HepG2 (cell line): ENCODE results near the gene ZSCAN20.

Experiments
- CEBPG ChIP-seq: IDR thresholded peaks from 2 replicates; pipeline ENCODE4 v1.6.1; 2016
- CTCF ChIP-seq: sonication (generic); formaldehyde crosslinking; IDR thresholded peaks from 2 replicates; pipeline ENCODE4 v1.5.0; 2020; ENCODE audit warnings: mild to moderate bottlenecking, missing genetic modification reagents, moderate library complexity
- MAFK ChIP-seq, 2 experiments: IDR thresholded peaks in 1 of 2; conservative IDR thresholded peaks in 1 of 2; 2 replicates each; pipeline ENCODE4 v1.6.1; 2011; ENCODE audit warnings: improper control_type of control experiment in 2 of 2, low read length in 2 of 2
- PHF5A ChIP-seq: IDR thresholded peaks from one replicate; pipeline ENCODE4 v1.6.1; 2018; ENCODE audit warnings: low read depth, missing genetic modification reagents; ENCODE audit not compliant: unreplicated experiment
- POLR2A ChIP-seq, 2 experiments: IDR thresholded peaks; 2 replicates each; pipeline ENCODE4 v1.6.1; 2011; ENCODE audit warnings: low read depth in 2 of 2, low read length in 2 of 2, mild to moderate bottlenecking in 1 of 2, moderate library complexity in 1 of 2; ENCODE audit not compliant: insufficient read depth in 1 of 2
- RFX1 ChIP-seq: fragments of 450-650 bp; IDR thresholded peaks from 2 replicates; pipeline ENCODE4 v1.6.1; 2017
- SRY ChIP-seq: sonication (generic); formaldehyde crosslinking; IDR thresholded peaks from 2 replicates; pipeline ENCODE4 v1.8.0; 2022; ENCODE audit warnings: mild to moderate bottlenecking, missing genetic modification reagents
- USF2 ChIP-seq, 2 experiments: sonication (generic) in 1 of 2; formaldehyde crosslinking in 1 of 2; IDR thresholded peaks; 2 replicates each; pipeline versions ENCODE4 v1.5.1 to v1.6.1; 2011 to 2020; ENCODE audit warnings: borderline replicate concordance in 1 of 2, low read depth in 1 of 2, low read length in 1 of 2, mild to moderate bottlenecking in 1 of 2, missing genetic modification reagents in 1 of 2, moderate library complexity in 1 of 2
- ZNF274 ChIP-seq: sonication (generic); formaldehyde crosslinking; IDR thresholded peaks from 2 replicates; pipeline ENCODE4 v1.5.1; 2020; ENCODE audit warnings: mild to moderate bottlenecking, missing genetic modification reagents
- ZNF639 ChIP-seq: conservative IDR thresholded peaks from 2 replicates; pipeline ENCODE4 v1.6.1; 2018; ENCODE audit warnings: missing genetic modification reagents

GRCh38 chr1:33502726-33503125 lies 30.3 kb downstream of the ZSCAN20 start:
- TF ChIP-seq PHF5A (CRISPR knock-in tag) (no peak), ZNF639 (CRISPR knock-in tag) (no peak), RFX1 (no peak), CTCF (CRISPR knock-in tag) (no peak), USF2 (IDR thresholded peaks at IDR 0.05; ENCODE audit: low read depth, low read length) (no peak), USF2 (CRISPR knock-in tag; IDR thresholded peaks at IDR 0.05; ENCODE audit: borderline replicate concordance) (no peak), POLR2A (IDR thresholded peaks at IDR 0.05; ENCODE audit: insufficient read depth in 1 of 2, low read depth in 2 of 2, low read length in 2 of 2) (no peak), MAFK (conservative IDR thresholded peaks at IDR 0.05 in 1 of 2, IDR thresholded peaks at IDR 0.05 in 1 of 2; ENCODE audit: low read length in 2 of 2) (no peak), CEBPG (CRISPR knock-in tag) (no peak), ZNF274 (CRISPR knock-in tag) (no peak), SRY (CRISPR knock-in tag) (no peak)
